WTC11 (cell line): ENCODE measurements around the gene UBE2V1. TPM values are rescaled to one million over a fixed set of nuclear protein-coding genes. Genes with fewer than 3 reads are reported as not detected.

Experiments
- ATAC-seq: fragments of 200-7000 bp; cut with Tn5 transposase; 2 replicates; pipeline ENCODE4 v1.10.0; 2021; ENCODE audit warnings: mild to moderate bottlenecking, moderate library complexity
- CTCF ChIA-PET: fragments of 300-600 bp; sonication (Branson Sonifier 250); formaldehyde crosslinking; loops from one replicate; lab custom pipeline; 2021; ENCODE audit warnings: antibody characterized with exemption; lab: Charles Lee
- POLR2A ChIA-PET: fragments of 350-600 bp; sonication (Branson Sonifier 250); formaldehyde crosslinking; loops from one replicate; lab custom pipeline; 2021; ENCODE audit warnings: antibody characterized with exemption; lab: Charles Lee
- DNase-seq: peaks from one replicate; pipeline ENCODE4 v3.0.0; 2021; ENCODE audit warnings: low spot score
- H3K27ac Mint-ChIP-seq: 2 replicates; pipeline ENCODE4 v1.8.0; 2021; ENCODE audit warnings: mixed read lengths
- H3K27me3 Mint-ChIP-seq: 2 replicates; pipeline ENCODE4 v1.8.0; 2021; ENCODE audit warnings: low read depth, mild to moderate bottlenecking, moderate library complexity, mixed read lengths
- H3K36me3 Mint-ChIP-seq: 2 replicates; pipeline ENCODE4 v1.8.0; 2021; ENCODE audit warnings: mixed read lengths
- H3K4me1 Mint-ChIP-seq: 2 replicates; pipeline ENCODE4 v1.8.0; 2022; ENCODE audit warnings: mixed read lengths
- H3K4me3 Mint-ChIP-seq: 2 replicates; pipeline ENCODE4 v1.8.0; 2021; ENCODE audit warnings: mild to moderate bottlenecking, moderate library complexity, mixed read lengths
- H3K9me3 Mint-ChIP-seq: 2 replicates; pipeline ENCODE4 v1.8.0; 2021; ENCODE audit warnings: mixed read lengths
- CREB1 ChIP-seq: sonication (generic); formaldehyde crosslinking; IDR thresholded peaks from 2 replicates; pipeline ENCODE4 v1.8.0; 2023; ENCODE audit warnings: mild to moderate bottlenecking, missing genetic modification reagents
- ELF4 ChIP-seq: sonication (generic); formaldehyde crosslinking; IDR thresholded peaks from 2 replicates; pipeline ENCODE4 v1.8.1; 2022; ENCODE audit warnings: low read depth, mild to moderate bottlenecking, moderate library complexity, missing genetic modification reagents
- ERG ChIP-seq: fragments of 250-450 bp; sonication (Bioruptor Pico); IDR thresholded peaks from 2 replicates; pipeline ENCODE4 v1.8.0; 2021; ENCODE audit warnings: mild to moderate bottlenecking
- FOXP1 ChIP-seq: sonication (generic); formaldehyde crosslinking; IDR thresholded peaks from 2 replicates; pipeline ENCODE4 v1.8.0; 2022; ENCODE audit warnings: missing genetic modification reagents, mild to moderate bottlenecking, moderate library complexity, borderline replicate concordance
- GTF2I ChIP-seq: fragments of 250-450 bp; sonication (Bioruptor Pico); conservative IDR thresholded peaks from 2 replicates; pipeline ENCODE4 v1.4.0; 2021; ENCODE audit warnings: mild to moderate bottlenecking
- KAT7 ChIP-seq: sonication (generic); formaldehyde crosslinking; IDR thresholded peaks from 2 replicates; pipeline ENCODE4 v1.8.1; 2023; ENCODE audit warnings: missing genetic modification reagents, mild to moderate bottlenecking, borderline replicate concordance
- MLX ChIP-seq: sonication (generic); formaldehyde crosslinking; IDR thresholded peaks from 2 replicates; pipeline ENCODE4 v1.8.1; 2023; ENCODE audit warnings: mild to moderate bottlenecking, missing genetic modification reagents, moderate library complexity
- NR2C2 ChIP-seq: sonication (generic); formaldehyde crosslinking; IDR thresholded peaks from 2 replicates; pipeline ENCODE4 v1.8.0; 2022; ENCODE audit warnings: mild to moderate bottlenecking, missing genetic modification reagents
- NR3C1 ChIP-seq: sonication (generic); formaldehyde crosslinking; conservative IDR thresholded peaks from 2 replicates; pipeline ENCODE4 v1.8.1; 2023; ENCODE audit warnings: low read depth, mild to moderate bottlenecking, missing genetic modification reagents
- PRDM15 ChIP-seq: sonication (generic); formaldehyde crosslinking; IDR thresholded peaks from 2 replicates; pipeline ENCODE4 v1.8.0; 2022; ENCODE audit warnings: missing genetic modification reagents
- RELA ChIP-seq: sonication (generic); formaldehyde crosslinking; IDR thresholded peaks from 2 replicates; pipeline ENCODE4 v1.8.1; 2022; ENCODE audit warnings: missing genetic modification reagents, mild to moderate bottlenecking, borderline replicate concordance
- SP1 ChIP-seq: sonication (generic); formaldehyde crosslinking; conservative IDR thresholded peaks from 2 replicates; pipeline ENCODE4 v1.8.1; 2022; ENCODE audit warnings: missing genetic modification reagents
- USF2 ChIP-seq: sonication (generic); formaldehyde crosslinking; IDR thresholded peaks from 2 replicates; pipeline ENCODE4 v1.8.1; 2023; ENCODE audit warnings: mild to moderate bottlenecking, missing genetic modification reagents, moderate library complexity
- ZNF423 ChIP-seq: fragments of 250-450 bp; sonication (Bioruptor Pico); IDR thresholded peaks from 2 replicates; pipeline ENCODE4 v2.1.2; 2022; ENCODE audit warnings: mild to moderate bottlenecking, moderate library complexity
- total RNA-seq: library from RNA; stranded (reverse); gene quantifications from 3 replicates; pipeline ENCODE4 v1.2.3, GENCODE V29; 2021
- TF ChIP-seq, protein P1 (sequence below): sonication (generic); formaldehyde crosslinking; IDR thresholded peaks from 2 replicates; pipeline ENCODE4 v1.8.0; 2023; ENCODE audit warnings: missing genetic modification reagents
- TF ChIP-seq, protein P2 (sequence below): sonication (generic); formaldehyde crosslinking; IDR thresholded peaks from 2 replicates; pipeline ENCODE4 v1.8.1; 2023; ENCODE audit warnings: mild to moderate bottlenecking, missing genetic modification reagents, borderline replicate concordance
- TF ChIP-seq, protein P3 (sequence below): sonication (generic); formaldehyde crosslinking; IDR thresholded peaks from 2 replicates; pipeline ENCODE4 v1.8.1; 2022; ENCODE audit warnings: mild to moderate bottlenecking, missing genetic modification reagents, moderate library complexity, borderline replicate concordance
- TF ChIP-seq, protein P4 (sequence below): fragments of 250-450 bp; sonication (Bioruptor Pico); IDR thresholded peaks from 2 replicates; pipeline ENCODE4 v1.9.0; 2021; ENCODE audit warnings: mild to moderate bottlenecking

UBE2V1 gene
- total RNA-seq, 1 experiment from 2014 or later = 144 TPM

DNA sequence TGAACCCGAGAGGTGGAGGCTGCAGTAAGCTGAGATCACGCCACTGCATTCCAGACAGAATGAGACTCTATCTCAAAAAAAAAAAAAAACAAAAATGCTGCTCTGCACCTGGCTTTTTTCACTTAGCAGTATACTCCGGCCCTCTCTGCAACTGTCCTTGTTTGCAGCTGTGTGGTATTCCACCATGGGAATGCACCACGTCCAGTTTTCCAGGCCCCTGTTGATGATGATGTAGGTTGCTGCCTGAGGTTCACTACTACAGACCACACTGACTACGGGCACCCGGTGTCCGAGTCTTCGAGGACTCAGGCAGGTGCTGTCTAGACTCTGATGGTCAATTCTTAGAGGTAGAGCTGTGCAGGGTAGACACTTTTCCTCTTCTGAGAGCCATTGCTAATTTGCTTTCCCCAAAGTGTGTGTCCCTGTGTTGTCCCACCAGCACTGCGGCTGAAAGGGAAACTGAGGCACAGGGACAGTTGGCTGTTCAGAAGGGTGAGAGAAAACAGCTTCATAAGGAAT is 56.5 kb downstream of the UBE2V1 start (continued):
- no peak for TF ChIP-seq FOXP1
- no peak for TF ChIP-seq ELF4 (CRISPR knock-in tag)

DNA sequence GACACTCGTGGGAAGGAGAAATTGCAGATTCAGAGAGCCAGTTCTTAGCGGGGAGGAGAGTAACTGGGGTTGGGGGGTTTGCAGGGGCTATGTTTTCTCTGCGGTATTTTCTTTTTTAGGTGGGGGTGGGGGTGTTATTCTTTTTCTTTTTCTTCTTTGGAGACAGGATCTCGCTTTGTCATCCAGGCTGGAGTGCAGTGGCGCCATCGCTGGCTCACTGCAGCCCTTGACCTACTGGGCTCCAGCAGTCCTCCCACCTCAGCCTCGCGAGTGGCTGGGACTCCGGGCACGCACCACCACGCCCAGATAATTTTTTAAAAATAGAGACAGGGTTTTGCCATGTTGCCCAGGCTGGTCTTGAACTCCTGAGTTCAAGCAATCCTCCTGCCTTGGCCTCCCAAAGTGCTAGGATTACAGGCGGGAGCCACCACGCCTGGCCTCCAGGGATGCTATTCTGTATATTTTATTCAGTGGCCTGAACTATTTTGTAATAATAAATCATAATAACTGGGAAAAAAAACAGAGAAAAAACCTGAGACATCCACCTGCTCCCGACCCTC is 57.3 kb downstream of the UBE2V1 start:
- ATAC-seq (no peak), DNase-seq (no peak)
- Mint-ChIP-seq H3K4me3 (no peak overlapping the region), H3K27ac (no peak overlapping the region), H3K9me3 (no peaks in the 10 kb centered on the region), H3K27me3 (no peaks in the 10 kb centered on the region), H3K36me3 (no peaks in the 10 kb centered on the region), H3K4me1 (peaks cover 15% of the 10 kb centered on the region)
- CTCF ChIA-PET = interaction anchor here (1.8 to 2.1 kb wide), 2 partner anchors 16 to 76 kb away, joined by 10 to 12 read pairs; no protein-coding TSS in a partner anchor
- POLR2A ChIA-PET = no interaction called here
- TF ChIP-seq, protein P1, sequence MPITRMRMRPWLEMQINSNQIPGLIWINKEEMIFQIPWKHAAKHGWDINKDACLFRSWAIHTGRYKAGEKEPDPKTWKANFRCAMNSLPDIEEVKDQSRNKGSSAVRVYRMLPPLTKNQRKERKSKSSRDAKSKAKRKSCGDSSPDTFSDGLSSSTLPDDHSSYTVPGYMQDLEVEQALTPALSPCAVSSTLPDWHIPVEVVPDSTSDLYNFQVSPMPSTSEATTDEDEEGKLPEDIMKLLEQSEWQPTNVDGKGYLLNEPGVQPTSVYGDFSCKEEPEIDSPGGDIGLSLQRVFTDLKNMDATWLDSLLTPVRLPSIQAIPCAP = no peak
- TF ChIP-seq, protein P2, sequence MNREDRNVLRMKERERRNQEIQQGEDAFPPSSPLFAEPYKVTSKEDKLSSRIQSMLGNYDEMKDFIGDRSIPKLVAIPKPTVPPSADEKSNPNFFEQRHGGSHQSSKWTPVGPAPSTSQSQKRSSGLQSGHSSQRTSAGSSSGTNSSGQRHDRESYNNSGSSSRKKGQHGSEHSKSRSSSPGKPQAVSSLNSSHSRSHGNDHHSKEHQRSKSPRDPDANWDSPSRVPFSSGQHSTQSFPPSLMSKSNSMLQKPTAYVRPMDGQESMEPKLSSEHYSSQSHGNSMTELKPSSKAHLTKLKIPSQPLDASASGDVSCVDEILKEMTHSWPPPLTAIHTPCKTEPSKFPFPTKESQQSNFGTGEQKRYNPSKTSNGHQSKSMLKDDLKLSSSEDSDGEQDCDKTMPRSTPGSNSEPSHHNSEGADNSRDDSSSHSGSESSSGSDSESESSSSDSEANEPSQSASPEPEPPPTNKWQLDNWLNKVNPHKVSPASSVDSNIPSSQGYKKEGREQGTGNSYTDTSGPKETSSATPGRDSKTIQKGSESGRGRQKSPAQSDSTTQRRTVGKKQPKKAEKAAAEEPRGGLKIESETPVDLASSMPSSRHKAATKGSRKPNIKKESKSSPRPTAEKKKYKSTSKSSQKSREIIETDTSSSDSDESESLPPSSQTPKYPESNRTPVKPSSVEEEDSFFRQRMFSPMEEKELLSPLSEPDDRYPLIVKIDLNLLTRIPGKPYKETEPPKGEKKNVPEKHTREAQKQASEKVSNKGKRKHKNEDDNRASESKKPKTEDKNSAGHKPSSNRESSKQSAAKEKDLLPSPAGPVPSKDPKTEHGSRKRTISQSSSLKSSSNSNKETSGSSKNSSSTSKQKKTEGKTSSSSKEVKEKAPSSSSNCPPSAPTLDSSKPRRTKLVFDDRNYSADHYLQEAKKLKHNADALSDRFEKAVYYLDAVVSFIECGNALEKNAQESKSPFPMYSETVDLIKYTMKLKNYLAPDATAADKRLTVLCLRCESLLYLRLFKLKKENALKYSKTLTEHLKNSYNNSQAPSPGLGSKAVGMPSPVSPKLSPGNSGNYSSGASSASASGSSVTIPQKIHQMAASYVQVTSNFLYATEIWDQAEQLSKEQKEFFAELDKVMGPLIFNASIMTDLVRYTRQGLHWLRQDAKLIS = no peak
- no peak for TF ChIP-seq USF2 (CRISPR knock-in tag)
- no peak for TF ChIP-seq MLX
- TF ChIP-seq SP1 = no peak
- TF ChIP-seq RELA = no peak
- no peak for TF ChIP-seq NR2C2

DNA sequence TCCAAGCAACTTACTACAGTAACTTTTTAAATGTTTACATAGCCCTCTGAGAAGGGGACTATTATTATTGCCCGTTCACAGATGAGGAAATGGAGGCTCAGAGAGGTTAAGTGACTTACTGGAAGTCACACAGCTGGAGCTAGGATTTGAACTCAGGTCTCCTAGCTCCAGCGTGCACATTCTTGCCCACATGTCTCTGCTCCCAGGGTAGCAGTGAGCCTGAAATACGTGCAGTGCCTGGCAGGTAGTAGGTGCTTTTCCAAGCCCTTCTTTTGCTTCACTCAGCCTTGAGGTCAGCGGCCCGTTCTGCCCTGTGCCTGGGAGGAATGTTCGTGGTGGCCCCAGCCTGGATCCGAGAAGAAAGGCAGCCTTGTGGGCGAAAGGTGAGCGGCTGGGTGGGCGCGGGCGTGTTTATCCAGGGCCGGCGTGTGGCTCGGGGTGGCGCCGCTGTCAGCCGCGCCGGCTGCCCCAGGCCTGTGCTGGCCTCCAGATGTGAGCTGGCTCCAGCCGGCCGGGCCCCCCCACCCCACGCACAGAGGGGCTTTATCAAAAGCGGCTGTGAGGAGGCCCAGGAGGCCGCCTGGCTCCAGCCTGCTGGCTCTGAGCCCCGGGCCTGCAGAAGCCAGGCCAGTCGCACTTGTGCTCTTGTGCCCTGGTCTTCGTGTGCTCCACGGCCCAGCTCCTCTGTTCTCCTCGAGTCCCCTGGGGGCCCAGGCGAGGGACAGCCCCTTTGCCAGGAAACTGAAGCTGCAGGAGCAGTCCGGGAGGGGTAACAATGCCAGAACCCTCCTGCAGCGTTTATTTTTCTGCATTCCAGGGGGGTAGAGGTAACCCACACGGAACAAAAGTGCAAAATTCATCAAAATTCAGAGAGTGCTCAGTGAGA is 58.1 kb downstream of the UBE2V1 start:
- Mint-ChIP-seq H3K4me3 (no peak overlapping the region), H3K27me3 (no peaks in the 10 kb centered on the region), H3K4me1 (peaks cover 15% of the 10 kb centered on the region), H3K27ac (no peak overlapping the region), H3K9me3 (no peaks in the 10 kb centered on the region), H3K36me3 (no peaks in the 10 kb centered on the region)
- DNase-seq (no peak), ATAC-seq (peak; percentile 39)
- ChIA-PET CTCF (interaction anchor here (0.7 to 2.3 kb wide), 6 partner anchors 17 to 87 kb away, joined by 3 to 12 read pairs (median 6); partner anchors contain the start of gene SNAI1), POLR2A (no interaction called here)
- TF ChIP-seq NR3C1 (CRISPR knock-in tag) (no peak), ERG (CRISPR knock-in tag) (no peak), ZNF423 (no peak), PRDM15 (peak; percentile 49), CREB1 (CRISPR knock-in tag) (no peak), GTF2I (0 out of 2 replicates have a peak, but pooled peaks have one; percentile 28), KAT7 (CRISPR knock-in tag) (no peak)
- TF ChIP-seq, protein P3, sequence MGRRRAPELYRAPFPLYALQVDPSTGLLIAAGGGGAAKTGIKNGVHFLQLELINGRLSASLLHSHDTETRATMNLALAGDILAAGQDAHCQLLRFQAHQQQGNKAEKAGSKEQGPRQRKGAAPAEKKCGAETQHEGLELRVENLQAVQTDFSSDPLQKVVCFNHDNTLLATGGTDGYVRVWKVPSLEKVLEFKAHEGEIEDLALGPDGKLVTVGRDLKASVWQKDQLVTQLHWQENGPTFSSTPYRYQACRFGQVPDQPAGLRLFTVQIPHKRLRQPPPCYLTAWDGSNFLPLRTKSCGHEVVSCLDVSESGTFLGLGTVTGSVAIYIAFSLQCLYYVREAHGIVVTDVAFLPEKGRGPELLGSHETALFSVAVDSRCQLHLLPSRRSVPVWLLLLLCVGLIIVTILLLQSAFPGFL (CRISPR knock-in tag) = no peak
- TF ChIP-seq, protein P4, sequence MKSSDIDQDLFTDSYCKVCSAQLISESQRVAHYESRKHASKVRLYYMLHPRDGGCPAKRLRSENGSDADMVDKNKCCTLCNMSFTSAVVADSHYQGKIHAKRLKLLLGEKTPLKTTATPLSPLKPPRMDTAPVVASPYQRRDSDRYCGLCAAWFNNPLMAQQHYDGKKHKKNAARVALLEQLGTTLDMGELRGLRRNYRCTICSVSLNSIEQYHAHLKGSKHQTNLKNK (CRISPR knock-in tag) = no peak
